ENCODE data around the gene FADS6. TPM values are rescaled to one million over a fixed set of nuclear protein-coding genes. Genes with fewer than 3 reads are reported as not detected.

Gene FADS6
- total and polyA plus RNA-seq, 12 donors, result 0.92 to 15.3 (median 6.0) TPM

- TF ChIP-seq POLR2A (IDR thresholded peaks at IDR 0.05), result no peak
- TF ChIP-seq, protein P1, sequence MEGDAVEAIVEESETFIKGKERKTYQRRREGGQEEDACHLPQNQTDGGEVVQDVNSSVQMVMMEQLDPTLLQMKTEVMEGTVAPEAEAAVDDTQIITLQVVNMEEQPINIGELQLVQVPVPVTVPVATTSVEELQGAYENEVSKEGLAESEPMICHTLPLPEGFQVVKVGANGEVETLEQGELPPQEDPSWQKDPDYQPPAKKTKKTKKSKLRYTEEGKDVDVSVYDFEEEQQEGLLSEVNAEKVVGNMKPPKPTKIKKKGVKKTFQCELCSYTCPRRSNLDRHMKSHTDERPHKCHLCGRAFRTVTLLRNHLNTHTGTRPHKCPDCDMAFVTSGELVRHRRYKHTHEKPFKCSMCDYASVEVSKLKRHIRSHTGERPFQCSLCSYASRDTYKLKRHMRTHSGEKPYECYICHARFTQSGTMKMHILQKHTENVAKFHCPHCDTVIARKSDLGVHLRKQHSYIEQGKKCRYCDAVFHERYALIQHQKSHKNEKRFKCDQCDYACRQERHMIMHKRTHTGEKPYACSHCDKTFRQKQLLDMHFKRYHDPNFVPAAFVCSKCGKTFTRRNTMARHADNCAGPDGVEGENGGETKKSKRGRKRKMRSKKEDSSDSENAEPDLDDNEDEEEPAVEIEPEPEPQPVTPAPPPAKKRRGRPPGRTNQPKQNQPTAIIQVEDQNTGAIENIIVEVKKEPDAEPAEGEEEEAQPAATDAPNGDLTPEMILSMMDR (IDR thresholded peaks at IDR 0.05), result no peak
- H3K4me1 ChIP-seq (replicated peaks in 1 of 2), result no peaks in the 10 kb centered on the region
- H3K36me3 ChIP-seq (replicated peaks in 1 of 2), result no peaks in the 10 kb centered on the region
- DNase-seq, result no peak
- 64 to 80% (median 71%) methylated on average over 6 to 7 of the region's 7 CpGs for WGBS, 4 donors
- no peaks in the 10 kb centered on the region for H3K27me3 ChIP-seq
- H3K27ac ChIP-seq, result no peak overlapping the region
- intact Hi-C loops (cut with DNase I), result no loop called here
- H3K4me3 ChIP-seq, result no peak overlapping the region
- H3K9me3 ChIP-seq (replicated peaks in 1 of 3), result no peaks in the 10 kb centered on the region
These were observed 11.4 kb upstream of the FADS6 start for GRCh38 chr17:74904687-74905409.

DNA sequence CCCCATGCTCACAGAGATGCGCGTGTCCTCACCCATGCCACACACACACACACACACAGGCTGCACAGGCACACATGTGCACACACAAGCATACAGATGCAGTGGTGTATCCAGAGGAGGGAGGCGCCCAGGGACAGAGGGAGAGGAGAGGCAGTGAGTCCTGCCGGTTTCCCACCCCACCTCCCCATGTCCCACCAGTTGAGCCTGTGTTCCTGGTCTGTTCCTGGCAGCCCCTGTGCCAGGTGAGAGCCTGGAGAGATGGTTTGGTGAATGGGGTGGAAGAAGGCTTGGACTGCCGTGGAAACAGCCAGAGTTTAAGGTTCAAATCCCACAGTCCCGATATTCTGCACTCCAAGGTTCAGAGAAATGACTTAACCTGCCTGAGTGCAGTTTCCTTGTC, 10.2 kb upstream of the FADS6 start:
- H3K27ac ChIP-seq, result no peak overlapping the region
- H3K4me1 ChIP-seq (replicated peaks in 1 of 2), result no peaks in the 10 kb centered on the region
- intact Hi-C loops (cut with DNase I), result no loop called here
- H3K4me3 ChIP-seq, result no peak overlapping the region
- H3K27me3 ChIP-seq, result no peaks in the 10 kb centered on the region
- no peaks in the 10 kb centered on the region for H3K9me3 ChIP-seq (replicated peaks in 1 of 3)
- no peak for DNase-seq
- WGBS, 4 donors, result 71 to 82% (median 78%) methylated on average over 6 of the region's 6 CpGs
- TF ChIP-seq, protein P1 (IDR thresholded peaks at IDR 0.05), result no peak
- TF ChIP-seq POLR2A (IDR thresholded peaks at IDR 0.05), result no peak
- H3K36me3 ChIP-seq (replicated peaks in 1 of 2), result no peaks in the 10 kb centered on the region

- no peaks in the 10 kb centered on the region for H3K9me3 ChIP-seq (replicated peaks in 1 of 3)
- DNase-seq, result no peak
- no peak overlapping the region for H3K27ac ChIP-seq
- H3K4me3 ChIP-seq, result no peak overlapping the region
- no peaks in the 10 kb centered on the region for H3K36me3 ChIP-seq (replicated peaks in 1 of 2)
- WGBS, 4 donors, result 86 to 91% (median 88%) methylated on average over 9 of the region's 9 CpGs
- H3K4me1 ChIP-seq (replicated peaks in 1 of 2), result no peaks in the 10 kb centered on the region
- intact Hi-C loops (cut with DNase I), result no loop called here
- no peak for TF ChIP-seq POLR2A (IDR thresholded peaks at IDR 0.05)
- TF ChIP-seq, protein P1 (IDR thresholded peaks at IDR 0.05), result no peak
- no peaks in the 10 kb centered on the region for H3K27me3 ChIP-seq
These were observed 9.6 kb upstream of the FADS6 start for GRCh38 chr17:74903034-74903433.

DNA sequence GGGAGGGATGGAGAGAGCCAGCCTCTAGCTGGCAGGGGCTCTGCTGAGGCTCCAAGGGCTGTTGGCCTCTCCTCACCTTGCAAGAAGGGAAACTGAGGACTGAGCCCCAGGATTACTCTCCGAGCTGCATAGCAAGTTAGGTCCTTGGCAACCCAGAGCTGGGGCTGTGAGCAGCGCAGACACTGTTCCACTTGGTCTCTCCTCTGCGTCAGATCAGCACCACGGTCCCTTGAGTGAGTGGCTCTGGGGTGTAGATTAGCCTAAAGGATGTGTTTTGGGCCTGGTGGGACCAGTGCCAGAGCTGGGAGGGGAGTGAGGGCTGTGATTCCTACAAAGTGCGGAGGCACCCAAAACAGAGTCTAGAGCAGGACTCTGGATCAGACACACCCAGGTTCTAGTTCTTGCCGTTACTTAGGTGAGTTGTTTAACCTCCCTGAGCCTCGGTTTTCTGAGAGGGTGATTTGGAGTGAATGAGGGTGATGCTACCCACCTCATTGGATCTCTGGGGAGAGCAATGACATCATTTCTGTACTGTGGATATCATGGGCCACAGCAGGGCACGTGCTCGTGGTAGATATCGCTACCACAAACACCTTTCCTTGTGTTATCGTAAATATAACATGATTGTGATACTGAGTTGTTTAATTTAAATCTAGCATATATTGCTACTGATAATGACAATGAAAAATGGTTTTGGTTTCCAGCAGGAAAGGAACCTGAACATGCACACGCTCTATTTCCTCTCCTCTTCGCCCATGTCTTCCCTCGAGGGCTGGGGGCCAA, 8.1 kb upstream of the FADS6 start:
- DNase-seq, result no peak
- Histone ChIP-seq H3K9me3 (replicated peaks in 1 of 3) (no peaks in the 10 kb centered on the region), H3K27me3 (no peaks in the 10 kb centered on the region), H3K4me3 (no peak overlapping the region), H3K36me3 (replicated peaks in 1 of 2) (no peaks in the 10 kb centered on the region), H3K27ac (no peak overlapping the region), H3K4me1 (replicated peaks in 1 of 2) (no peaks in the 10 kb centered on the region)
- intact Hi-C loops (cut with DNase I), result no loop called here
- whole genome bisulfite sequencing, 4 donors, result 71 to 79% (median 77%) methylated on average over 11 to 14 of the region's 14 CpGs
- TF ChIP-seq, protein P1 (IDR thresholded peaks at IDR 0.05), result no peak
- TF ChIP-seq POLR2A (IDR thresholded peaks at IDR 0.05), result no peak
